ENCODE data around the gene PI4KB. TPM values are rescaled to one million over a fixed set of nuclear protein-coding genes. Genes with fewer than 3 reads are reported as not detected.

The PI4KB gene
- total and polyA plus RNA-seq, 9 of the 15 experiments (the other 6 are each of a cell fraction or from before 2014, with no cell fraction given), result 3.1 to 65.4 (median 45.1) TPM

DNA sequence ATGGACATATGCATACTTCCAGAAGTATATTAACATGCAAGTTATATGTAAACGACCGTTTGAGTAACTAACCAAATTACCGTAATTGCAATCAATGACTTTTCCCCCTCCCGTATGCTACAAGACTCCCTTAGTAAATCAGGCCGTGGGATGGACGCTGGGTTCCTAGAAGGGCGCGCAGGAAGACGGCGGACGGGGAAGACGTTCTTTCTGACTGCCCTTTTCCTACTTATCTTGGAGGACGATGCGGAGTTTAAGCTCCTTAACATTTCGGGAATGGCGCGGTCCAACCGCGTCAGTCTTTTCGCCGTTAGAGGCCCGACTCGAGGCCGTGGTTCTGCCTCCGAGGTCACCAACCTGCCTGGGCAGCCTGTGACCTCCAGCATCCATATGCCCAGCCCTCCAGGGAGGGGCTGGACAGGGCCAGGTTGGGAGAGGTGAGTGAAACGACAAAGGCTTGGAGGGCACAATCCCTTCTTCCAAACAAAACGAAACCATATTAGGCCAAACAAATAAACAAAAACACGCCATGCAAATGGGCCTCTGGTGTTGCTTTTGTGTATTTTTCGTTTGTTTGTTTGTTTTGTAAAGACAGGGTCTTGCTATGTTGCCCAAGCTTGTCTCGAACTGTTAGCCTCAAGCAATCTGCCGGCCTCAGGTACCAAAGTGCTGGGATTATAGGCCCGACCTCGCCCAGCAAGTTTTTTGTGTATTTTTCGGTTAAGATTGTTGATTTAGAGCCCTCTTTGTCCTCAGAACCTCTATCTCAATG is 873 bp upstream of the PI4KB start (continued):
- TF ChIP-seq TOE1 (IDR thresholded peaks at IDR 0.05; ENCODE audit: borderline replicate concordance) (0 out of 2 replicates have a peak, but pooled peaks have one; percentile 6), TOE1 (CRISPR knock-in tag; IDR thresholded peaks at IDR 0.05; ENCODE audit: borderline replicate concordance, low read depth) (no peak), SIRT6 (IDR thresholded peaks at IDR 0.05; ENCODE audit: low read depth, low read length) (no peak), SRSF1 (IDR thresholded peaks at IDR 0.05; ENCODE audit: low read depth, low read length) (no peak), POLR2AphosphoS5 (IDR thresholded peaks at IDR 0.05; ENCODE audit: control insufficient read depth, insufficient read depth, low read depth, low read length) (no peak), NFRKB (IDR thresholded peaks at IDR 0.05; ENCODE audit: low read depth) (peak; percentile 45), MTA3 (IDR thresholded peaks at IDR 0.05; ENCODE audit: borderline replicate concordance) (peak; percentile 48; the same call in 1 of the 2 replicates), PREB (CRISPR knock-in tag; IDR thresholded peaks at IDR 0.05) (0 out of 2 replicates have a peak, but pooled peaks have one; percentile 53), FOXK2 (conservative IDR thresholded peaks at IDR 0.05 in 1 of 2, IDR thresholded peaks at IDR 0.05 in 1 of 2; ENCODE audit: low read depth in 2 of 2) (no peak), ZC3H4 (CRISPR knock-in tag; IDR thresholded peaks at IDR 0.05; ENCODE audit: borderline replicate concordance) (0 out of 2 replicates have a peak, but pooled peaks have one; percentile 67), PHF8 (IDR thresholded peaks at IDR 0.05; ENCODE audit: borderline replicate concordance, low read length) (peak; percentile 50; the same call in 1 of the 2 replicates), SMARCA4 (IDR thresholded peaks at IDR 0.05) (no peak), YY1 (IDR thresholded peaks at IDR 0.05; ENCODE audit: borderline replicate concordance in 1 of 3, control insufficient read depth in 1 of 3, extremely low read depth in 1 of 3, insufficient read depth in 3 of 3, insufficient read length in 1 of 3, insufficient replicate concordance in 2 of 3, low read depth in 1 of 3, low read length in 2 of 3) (peak in 1 of 3 experiments; percentile 62), BDP1 (IDR thresholded peaks at IDR 0.05; ENCODE audit: insufficient read depth, insufficient read length) (no peak)
